SK-N-SH (cell line): ENCODE data around the gene NPIPA5. TPM values are rescaled to one million over a fixed set of nuclear protein-coding genes. Genes with fewer than 3 reads are reported as not detected.
"Not testable (repeated sequence)": the region's sequence is repeated elsewhere in the genome, so short reads cannot be mapped to it uniquely, and the experiment has no call there.

Experiments
- CTCF ChIA-PET: fragments of 300-600, 350-600 bp; formaldehyde crosslinking; extraction: SDS; loops from one replicate; lab custom pipeline; 2021; lab: Yijun Ruan, JAX
- POLR2A ChIA-PET: fragments of 350-600 bp; sonication (Branson Sonifier 250); formaldehyde crosslinking; extraction: SDS; loops from one replicate; lab custom pipeline; 2020; ENCODE audit warnings: antibody characterized with exemption, inconsistent platforms; lab: Yijun Ruan, JAX
- DNase-seq: peaks from one replicate; pipeline ENCODE4 v3.0.0; 2012
- H2AFZ ChIP-seq: fragments of 200-600 bp; sonication (generic); 2 replicates; pipeline ENCODE4 v1.8.1; 2016; ENCODE audit warnings: antibody characterized with exemption, mild to moderate bottlenecking, low read depth
- H3F3A ChIP-seq: fragments of 200-600 bp; sonication (generic); replicated peaks from 2 replicates; pipeline ENCODE3; 2016; ENCODE audit warnings: antibody characterized with exemption, mild to moderate bottlenecking; ENCODE audit not compliant: insufficient read depth
- H3K27ac ChIP-seq, 2 experiments: fragments of 200-500 bp in 1 of 2; fragments of 200-600 bp in 1 of 2; sonication (Bioruptor generic) in 1 of 2; sonication (generic), shearing (Covaris generic) in 1 of 2; 2 replicates each; pipeline versions ENCODE4 v1.5.1 to v1.6.1; 2014 to 2016; ENCODE audit warnings: low read depth in 2 of 2, inconsistent platforms in 1 of 2, low read length in 1 of 2, mild to moderate bottlenecking in 1 of 2, mixed read lengths in 1 of 2
- H3K27me3 ChIP-seq: fragments of 200-600 bp; sonication (generic), shearing (Covaris generic); 2 replicates; pipeline ENCODE4 v1.6.1; 2016; ENCODE audit warnings: mixed run types; ENCODE audit not compliant: insufficient read depth
- H3K36me3 ChIP-seq, 2 experiments: fragments of 200-500 bp in 1 of 2; fragments of 200-600 bp in 1 of 2; sonication (Bioruptor generic) in 1 of 2; sonication (generic) in 1 of 2; replicated peaks in 1 of 2; 2 replicates each; pipeline versions ENCODE3 to v1.5.1; 2014 to 2016; ENCODE audit warnings: low read length in 1 of 2, mild to moderate bottlenecking in 1 of 2; ENCODE audit not compliant: insufficient read depth in 2 of 2, control insufficient read depth in 1 of 2
- H3K4me1 ChIP-seq, 2 experiments: fragments of 200-500 bp in 1 of 2; fragments of 200-600 bp in 1 of 2; sonication (Bioruptor generic) in 1 of 2; sonication (generic), shearing (Covaris generic) in 1 of 2; 2 replicates each; pipeline versions ENCODE4 v1.5.1 to v1.6.1; 2014 to 2016; ENCODE audit warnings: low read depth in 1 of 2, low read length in 1 of 2, mixed run types in 1 of 2; ENCODE audit not compliant: insufficient read depth in 2 of 2, control insufficient read depth in 1 of 2
- H3K4me2 ChIP-seq: fragments of 200-600 bp; sonication (generic), shearing (Covaris generic); 2 replicates; pipeline ENCODE4 v1.6.1; 2017; ENCODE audit warnings: mixed run types
- H3K4me3 ChIP-seq, 2 experiments: fragments of 200-500 bp in 1 of 2; fragments of 200-600 bp in 1 of 2; sonication (Bioruptor generic) in 1 of 2; sonication (generic), shearing (Covaris generic) in 1 of 2; 2 replicates each; pipeline versions ENCODE4 v1.5.1 to v1.8.1; 2014 to 2016; ENCODE audit warnings: low read depth in 2 of 2, inconsistent platforms in 1 of 2, low read length in 1 of 2, mild to moderate bottlenecking in 1 of 2, mixed read lengths in 1 of 2, moderate library complexity in 1 of 2
- H3K79me2 ChIP-seq: fragments of 200-600 bp; sonication (generic); 2 replicates; pipeline ENCODE4 v1.8.1; 2017; ENCODE audit warnings: mild to moderate bottlenecking; ENCODE audit not compliant: insufficient read depth
- H3K9ac ChIP-seq: fragments of 200-600 bp; sonication (generic); 2 replicates; pipeline ENCODE4 v1.6.1; 2017; ENCODE audit warnings: mixed run types
- H3K9me2 ChIP-seq: fragments of 200-600 bp; sonication (generic); 2 replicates; pipeline ENCODE4 v1.6.1; 2017; ENCODE audit warnings: mixed run types
- H3K9me3 ChIP-seq: fragments of 200-600 bp; sonication (generic); 2 replicates; pipeline ENCODE4 v1.6.1; 2017; ENCODE audit warnings: mixed run types, mild to moderate bottlenecking, moderate library complexity
- H4K20me1 ChIP-seq: fragments of 200-600 bp; sonication (generic); 2 replicates; pipeline ENCODE4 v1.6.1; 2017; ENCODE audit warnings: mild to moderate bottlenecking, mixed run types; ENCODE audit not compliant: insufficient read depth
- CHD2 ChIP-seq: fragments of 150-350 bp; IDR thresholded peaks from 2 replicates; pipeline ENCODE4 v1.6.1; 2018; ENCODE audit warnings: low read length; ENCODE audit not compliant: partially characterized antibody
- GATA2 ChIP-seq: sonication (generic); formaldehyde crosslinking; IDR thresholded peaks from 2 replicates; pipeline ENCODE4 v1.5.0; 2020; ENCODE audit warnings: mild to moderate bottlenecking, missing genetic modification reagents
- JUND ChIP-seq: IDR thresholded peaks from 2 replicates; pipeline ENCODE4 v1.4.0; 2012
- MEF2A ChIP-seq: IDR thresholded peaks from 2 replicates; pipeline ENCODE4 v1.4.0; 2012; ENCODE audit warnings: low read depth, borderline replicate concordance
- NRF1 ChIP-seq: IDR thresholded peaks from 2 replicates; pipeline ENCODE4 v1.6.1; 2012; ENCODE audit warnings: low read depth, mild to moderate bottlenecking, low read length
- PBX3 ChIP-seq: IDR thresholded peaks from 2 replicates; pipeline ENCODE4; 2012
- POLR2AphosphoS5 ChIP-seq: IDR thresholded peaks from 2 replicates; pipeline ENCODE4 v1.6.1; 2012; ENCODE audit warnings: low read depth, low read length
- RCOR1 ChIP-seq: fragments of 150-350 bp; IDR thresholded peaks from 2 replicates; pipeline ENCODE4 v1.6.1; 2017; ENCODE audit warnings: antibody characterized with exemption, low read length
- REST ChIP-seq: IDR thresholded peaks from 2 replicates; pipeline ENCODE4 v1.6.1; 2012; ENCODE audit warnings: mild to moderate bottlenecking, low read depth, low read length, moderate library complexity
- RXRA ChIP-seq: IDR thresholded peaks from 2 replicates; pipeline ENCODE4 v1.4.0; 2012; ENCODE audit warnings: low read depth, mild to moderate bottlenecking, borderline replicate concordance
- SMC3 ChIP-seq: IDR thresholded peaks from 2 replicates; pipeline ENCODE4 v1.6.1; 2012; ENCODE audit warnings: low read depth, low read length, improper control_type of control experiment
- TEAD4 ChIP-seq: IDR thresholded peaks from 2 replicates; pipeline ENCODE4 v1.4.0; 2012; ENCODE audit warnings: mild to moderate bottlenecking, borderline replicate concordance; ENCODE audit not compliant: insufficient read depth
- USF2 ChIP-seq: fragments of 150-350 bp; IDR thresholded peaks from 2 replicates; pipeline ENCODE4 v1.6.1; 2017; ENCODE audit warnings: antibody characterized with exemption, low read length, low read depth, borderline replicate concordance
- ZBTB33 ChIP-seq: IDR thresholded peaks from 2 replicates; pipeline ENCODE4 v1.4.0; 2012; ENCODE audit warnings: low read depth, borderline replicate concordance
- WGBS: methylation state at CpG from one replicate; pipeline ENCODE4 v1.1.6; 2017; ENCODE audit warnings: low lambda C conversion rate; 5-methylcytosine and 5-hydroxymethylcytosine counted together
- polyA plus RNA-seq, 3 experiments: library from polyadenylated mRNA; depleted of rRNA; stranded (reverse); fragments of >200 nt; gene quantifications; 2 replicates each; pipeline ENCODE4 v1.2.3, GENCODE V29; 2012
- TF ChIP-seq, protein P1 (sequence below): fragments of 200-600 bp; sonication (generic); IDR thresholded peaks from 2 replicates; pipeline ENCODE4 v1.6.1; 2017; ENCODE audit warnings: antibody characterized with exemption, mild to moderate bottlenecking, moderate library complexity

NPIPA5 gene
- 0.24 and 0.46 TPM in 2 replicates for polyA plus RNA-seq (2012; rRNA removed)
- 0.14 and 0.67 TPM in 2 replicates for polyA plus RNA-seq (2012; cell fraction: cytosol; rRNA removed)
- polyA plus RNA-seq (2012; cell fraction: nucleus; rRNA removed), result 0.59 and 1.4 TPM in 2 replicates

GRCh38 chr16:15378194-15378593 lies at the start of gene NPIPA5:
Gene NPIPA5, minus strand, starts transcription at chr16:15378294. Its CDS starts 0 bp downstream, at chr16:15378294.
- H3K36me3 ChIP-seq, H3K9me2 ChIP-seq, H3K4me2 ChIP-seq, H3K9ac ChIP-seq, H3F3A ChIP-seq, H3K27ac ChIP-seq, DNase-seq, H2AFZ ChIP-seq, H4K20me1 ChIP-seq, H3K9me3 ChIP-seq, H3K79me2 ChIP-seq, H3K4me3 ChIP-seq, H3K4me1 ChIP-seq, POLR2A ChIA-PET, H3K27me3 ChIP-seq, CTCF ChIA-PET: not testable (repeated sequence)
- WGBS, result no CpG with 5 or more reads among the region's 4 CpGs

DNA sequence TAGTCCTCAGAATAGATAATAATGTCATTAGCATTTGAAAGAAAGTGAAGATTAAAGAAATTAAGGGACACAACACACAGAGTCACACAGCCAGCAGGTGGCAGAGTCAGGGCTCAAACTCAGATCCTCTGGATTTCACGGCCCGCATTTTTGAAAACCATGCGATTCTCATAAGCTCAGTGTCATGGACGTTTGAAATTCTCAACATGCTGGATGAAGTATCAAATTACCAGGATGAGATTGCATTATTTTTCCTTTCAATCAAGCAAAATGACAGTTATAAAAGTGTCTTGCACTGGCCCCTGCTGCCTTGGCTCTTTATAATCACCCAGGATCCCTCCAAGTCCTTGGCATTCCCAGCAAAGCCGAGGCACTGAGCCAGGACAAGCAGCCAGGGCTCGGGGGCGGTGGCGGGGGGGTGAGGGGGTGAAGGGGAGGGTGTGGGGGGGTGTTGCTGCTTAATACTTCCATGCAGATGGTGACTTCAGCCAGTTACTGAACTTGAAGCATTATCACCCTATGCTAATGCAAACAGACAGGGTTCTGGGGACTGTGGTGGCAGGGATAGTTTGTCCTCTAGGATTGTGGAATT lies 49.6 kb upstream of the NPIPA5 start:
- Histone ChIP-seq H3K36me3 (no peaks in the 10 kb centered on the region), H2AFZ (no peak overlapping the region), H3K4me2 (peak overlapping the region; percentile 44; the same call in 1 of the 2 replicates), H4K20me1 (no peaks in the 10 kb centered on the region), H3K27me3 (no peaks in the 10 kb centered on the region; the same call in 1 of the 2 replicates), H3K27ac (no peak overlapping the region; a peak in 1 of 4 replicates), H3K4me1 (no peaks in the 10 kb centered on the region), H3K9ac (no peak overlapping the region), H3F3A (peaks cover 3% of the 10 kb centered on the region), H3K4me3 (no peak overlapping the region), H3K79me2 (no peaks in the 10 kb centered on the region), H3K9me2 (no peaks in the 10 kb centered on the region), H3K9me3 (no peaks in the 10 kb centered on the region)
- peak; percentile 75 for DNase-seq
- CTCF ChIA-PET, result interaction anchor here (0.6 to 6.6 kb wide), 24 partner anchors 8 to 225 kb away, joined by 3 to 62 read pairs (median 4); partner anchors contain the start of gene MARF1
- POLR2A ChIA-PET, result no interaction called here
- WGBS, result 7% methylated on average over 8 of the region's 8 CpGs
- no peak for TF ChIP-seq JUND
- no peak for TF ChIP-seq NRF1
- TF ChIP-seq TEAD4, result no peak
- TF ChIP-seq, protein P1, sequence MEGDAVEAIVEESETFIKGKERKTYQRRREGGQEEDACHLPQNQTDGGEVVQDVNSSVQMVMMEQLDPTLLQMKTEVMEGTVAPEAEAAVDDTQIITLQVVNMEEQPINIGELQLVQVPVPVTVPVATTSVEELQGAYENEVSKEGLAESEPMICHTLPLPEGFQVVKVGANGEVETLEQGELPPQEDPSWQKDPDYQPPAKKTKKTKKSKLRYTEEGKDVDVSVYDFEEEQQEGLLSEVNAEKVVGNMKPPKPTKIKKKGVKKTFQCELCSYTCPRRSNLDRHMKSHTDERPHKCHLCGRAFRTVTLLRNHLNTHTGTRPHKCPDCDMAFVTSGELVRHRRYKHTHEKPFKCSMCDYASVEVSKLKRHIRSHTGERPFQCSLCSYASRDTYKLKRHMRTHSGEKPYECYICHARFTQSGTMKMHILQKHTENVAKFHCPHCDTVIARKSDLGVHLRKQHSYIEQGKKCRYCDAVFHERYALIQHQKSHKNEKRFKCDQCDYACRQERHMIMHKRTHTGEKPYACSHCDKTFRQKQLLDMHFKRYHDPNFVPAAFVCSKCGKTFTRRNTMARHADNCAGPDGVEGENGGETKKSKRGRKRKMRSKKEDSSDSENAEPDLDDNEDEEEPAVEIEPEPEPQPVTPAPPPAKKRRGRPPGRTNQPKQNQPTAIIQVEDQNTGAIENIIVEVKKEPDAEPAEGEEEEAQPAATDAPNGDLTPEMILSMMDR, result peak; percentile 83
- TF ChIP-seq CHD2, result no peak
- TF ChIP-seq PBX3, result peak; percentile 61; the same call in 1 of the 2 replicates
- no peak for TF ChIP-seq POLR2AphosphoS5
- TF ChIP-seq ZBTB33, result no peak
- peak; percentile 80 for TF ChIP-seq SMC3
- no peak for TF ChIP-seq MEF2A
- TF ChIP-seq RCOR1, result no peak
- no peak for TF ChIP-seq REST
- no peak for TF ChIP-seq GATA2 (CRISPR knock-in tag)
- TF ChIP-seq USF2, result no peak
- TF ChIP-seq RXRA, result no peak
